CD14-positive monocyte (primary cell): ENCODE measurements around the gene CASP10. TPM values are rescaled to one million over a fixed set of nuclear protein-coding genes. Genes with fewer than 3 reads are reported as not detected.
A peak's percentile ranks its signal among the peaks of the same experiment; 100 is the strongest.

Source experiments
- DNase-seq, 3 donors: peaks; one replicate each; pipeline ENCODE4 v3.0.0-alpha.2; 2011 to 2022
- H2AFZ ChIP-seq: 2 replicates; pipeline ENCODE4 v1.6.0; 2012; ENCODE audit warnings: mild to moderate bottlenecking, low read depth, low read length, inconsistent platforms; ENCODE audit not compliant: insufficient read depth, poor library complexity, severe bottlenecking
- H3K27ac ChIP-seq, 2 donors: 1 replicate in 1 of 2; 2 replicates in 1 of 2; pipeline ENCODE4 v1.5.1; 2012 to 2013; ENCODE audit warnings: low read length in 2 of 2, control low read depth in 1 of 2, inconsistent platforms in 1 of 2, low read depth in 1 of 2, mild to moderate bottlenecking in 1 of 2
- H3K27me3 ChIP-seq, 2 donors: one replicate each; pipeline versions ENCODE4 v1.6.0 to v1.6.1; 2011 to 2013; ENCODE audit warnings: low read length in 2 of 2; ENCODE audit not compliant: control insufficient read depth in 2 of 2, insufficient read depth in 2 of 2
- H3K36me3 ChIP-seq, 2 donors: replicated peaks in 1 of 2; 1 replicate in 1 of 2; 2 replicates in 1 of 2; pipeline versions ENCODE4 v1.5.1 to v1.6.1; 2012 to 2013; ENCODE audit warnings: low read length in 2 of 2, control low read depth in 1 of 2, inconsistent platforms in 1 of 2, mild to moderate bottlenecking in 1 of 2; ENCODE audit not compliant: insufficient read depth in 2 of 2, control insufficient read depth in 1 of 2
- H3K4me1 ChIP-seq, 2 donors: 1 replicate in 1 of 2; 2 replicates in 1 of 2; pipeline versions ENCODE4 v1.5.1 to v1.6.1; 2012 to 2013; ENCODE audit warnings: low read length in 2 of 2, control low read depth in 1 of 2, inconsistent platforms in 1 of 2, mild to moderate bottlenecking in 1 of 2, moderate library complexity in 1 of 2; ENCODE audit not compliant: insufficient read depth in 2 of 2, control insufficient read depth in 1 of 2
- H3K4me2 ChIP-seq: replicated peaks from 2 replicates; pipeline ENCODE3; 2012; ENCODE audit warnings: low read length, moderate library complexity, mild to moderate bottlenecking; ENCODE audit not compliant: poor library complexity, severe bottlenecking; ENCODE audit errors: extremely low read depth
- H3K4me3 ChIP-seq, 3 experiments: fragments of 200-600 bp in 1 of 3; sonication (generic) in 1 of 3; replicated peaks in 1 of 3; 1 replicate in 2 of 3; 2 replicates in 1 of 3; pipeline ENCODE4 v1.5.1; 2011 to 2013; ENCODE audit warnings: low read length in 3 of 3, mild to moderate bottlenecking in 3 of 3, control low read depth in 2 of 3, low read depth in 2 of 3, inconsistent platforms in 1 of 3, moderate library complexity in 1 of 3
- H3K79me2 ChIP-seq: 2 replicates; pipeline ENCODE4 v1.6.0; 2012; ENCODE audit warnings: mild to moderate bottlenecking, control low read depth, inconsistent platforms, low read length, moderate library complexity; ENCODE audit not compliant: insufficient read depth
- H3K9ac ChIP-seq: 2 replicates; pipeline ENCODE4 v1.6.0; 2017; ENCODE audit warnings: low read length, mild to moderate bottlenecking; ENCODE audit not compliant: insufficient read depth, poor library complexity, severe bottlenecking
- H3K9me3 ChIP-seq, 2 donors: replicated peaks in 1 of 2; 1 replicate in 1 of 2; 2 replicates in 1 of 2; pipeline versions ENCODE4 v1.5.1 to v1.6.1; 2012 to 2013; ENCODE audit warnings: low read length in 2 of 2, control low read depth in 1 of 2; ENCODE audit not compliant: control insufficient read depth in 1 of 2, insufficient read depth in 1 of 2
- H4K20me1 ChIP-seq: 2 replicates; pipeline ENCODE4 v1.6.0; 2012; ENCODE audit warnings: mild to moderate bottlenecking, low read length, control low read depth, moderate library complexity; ENCODE audit not compliant: insufficient read depth
- H3K27ac Mint-ChIP-seq, 7 donors: one replicate each; pipeline ENCODE4 v1.8.0; 2020; ENCODE audit warnings: mild to moderate bottlenecking in 7 of 7, mixed read lengths in 7 of 7, moderate library complexity in 6 of 7, inconsistent platforms in 2 of 7
- H3K27me3 Mint-ChIP-seq, 3 donors: one replicate each; pipeline ENCODE4 v1.8.0; 2021 to 2022; ENCODE audit warnings: low read depth in 3 of 3, mild to moderate bottlenecking in 3 of 3, mixed read lengths in 3 of 3, moderate library complexity in 3 of 3, inconsistent platforms in 1 of 3
- H3K36me3 Mint-ChIP-seq, 2 donors: one replicate each; pipeline ENCODE4 v1.8.0; 2020; ENCODE audit warnings: mixed read lengths in 2 of 2, inconsistent platforms in 1 of 2, mild to moderate bottlenecking in 1 of 2
- H3K4me1 Mint-ChIP-seq: one replicate; pipeline ENCODE4 v1.8.0; 2020; ENCODE audit warnings: mild to moderate bottlenecking, mixed read lengths
- H3K4me3 Mint-ChIP-seq, 2 donors: one replicate each; pipeline ENCODE4 v1.8.0; 2020; ENCODE audit warnings: mild to moderate bottlenecking in 2 of 2, mixed read lengths in 2 of 2, moderate library complexity in 1 of 2
- H3K9me3 Mint-ChIP-seq, 7 donors: one replicate each; pipeline ENCODE4 v1.8.0; 2020 to 2022; ENCODE audit warnings: mixed read lengths in 7 of 7, mild to moderate bottlenecking in 6 of 7, moderate library complexity in 6 of 7, inconsistent platforms in 2 of 7
- WGBS: methylation state at CpG from one replicate; pipeline ENCODE4 v1.1.5; 2013; ENCODE audit warnings: missing lambda C conversion rate; ENCODE audit not compliant: insufficient coverage; 5-methylcytosine and 5-hydroxymethylcytosine counted together
- intact Hi-C, 2 donors: fragments of 100-400 bp; cut with micrococcal nuclease; formaldehyde crosslinking; loops; one replicate each; pipeline versions ENCODE4 v1.15.0 to v1.15.1; 2023
- polyA plus RNA-seq, 3 donors: library from polyadenylated mRNA; depleted of rRNA in 1 of 3; unstranded in 2 of 3; stranded (reverse) in 1 of 3; fragments of 300-500 nt in 2 of 3; fragments of >200 nt in 1 of 3; fragmentation: Illumina TruSeq in 2 of 3; gene quantifications; 1 replicate in 2 of 3; 2 replicates in 1 of 3; pipeline ENCODE4 v1.2.3, GENCODE V29; 2012 to 2021
- TF ChIP-seq, protein P1 (sequence below): fragments of 200-600 bp; IDR thresholded peaks from one replicate; pipeline ENCODE4 v1.8.0; 2022; ENCODE audit warnings: antibody characterized with exemption, mild to moderate bottlenecking

CASP10 gene
- polyA plus RNA-seq, 3 donors: 17.7 to 23.3 (median 18.9) TPM

DNA sequence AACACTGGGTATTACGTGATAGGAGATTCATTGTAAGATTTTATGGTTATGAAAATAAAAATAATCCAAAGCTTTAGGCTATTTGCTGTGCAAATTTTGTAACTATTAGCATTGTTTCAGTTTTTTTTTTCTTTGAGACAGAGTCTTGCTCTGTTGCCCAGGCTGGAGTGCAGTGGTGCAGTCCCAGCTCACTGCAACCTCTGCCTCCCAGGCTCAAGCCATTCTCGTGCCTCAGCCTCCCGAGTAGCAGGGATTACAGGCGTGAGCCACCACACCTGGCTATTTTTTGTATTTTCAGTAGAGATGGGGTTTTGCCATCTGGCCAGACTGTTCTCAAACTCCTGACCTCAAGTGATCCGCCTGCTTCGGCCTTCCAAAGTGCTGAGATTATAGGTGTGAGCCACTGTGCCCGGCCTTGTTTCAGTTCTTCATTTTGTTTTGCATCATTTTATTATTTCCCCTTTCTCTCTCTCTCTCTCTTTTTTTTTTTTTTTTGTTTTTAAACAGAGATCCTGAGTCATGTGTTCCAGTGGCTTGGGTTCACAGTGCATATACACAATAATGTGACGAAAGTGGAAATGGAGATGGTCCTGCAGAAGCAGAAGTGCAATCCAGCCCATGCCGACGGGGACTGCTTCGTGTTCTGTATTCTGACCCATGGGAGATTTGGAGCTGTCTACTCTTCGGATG, 25.8 kb downstream of the CASP10 start:
- H3K4me3 ChIP-seq: peak overlapping the region in 2 of 3 experiments; percentile 31 to 44
- Mint-ChIP-seq H3K36me3 (peaks cover 51 to 57% of the 10 kb centered on the region in 2 donors), H3K9me3 (no peaks in the 10 kb centered on the region), H3K4me1 (peaks cover 32% of the 10 kb centered on the region), H3K4me3 (peak overlapping the region; percentile 56 to 74), H3K27me3 (peaks cover 0 to 3% (median 0%) of the 10 kb centered on the region in 3 donors), H3K27ac (peak overlapping the region; percentile 87 to 97 (median 96))
- WGBS: 20% methylated on average over 9 of the region's 12 CpGs
- peak overlapping the region; percentile 41 for H2AFZ ChIP-seq
- peak; percentile 88 to 96 (median 94) for DNase-seq
- TF ChIP-seq, protein P1, sequence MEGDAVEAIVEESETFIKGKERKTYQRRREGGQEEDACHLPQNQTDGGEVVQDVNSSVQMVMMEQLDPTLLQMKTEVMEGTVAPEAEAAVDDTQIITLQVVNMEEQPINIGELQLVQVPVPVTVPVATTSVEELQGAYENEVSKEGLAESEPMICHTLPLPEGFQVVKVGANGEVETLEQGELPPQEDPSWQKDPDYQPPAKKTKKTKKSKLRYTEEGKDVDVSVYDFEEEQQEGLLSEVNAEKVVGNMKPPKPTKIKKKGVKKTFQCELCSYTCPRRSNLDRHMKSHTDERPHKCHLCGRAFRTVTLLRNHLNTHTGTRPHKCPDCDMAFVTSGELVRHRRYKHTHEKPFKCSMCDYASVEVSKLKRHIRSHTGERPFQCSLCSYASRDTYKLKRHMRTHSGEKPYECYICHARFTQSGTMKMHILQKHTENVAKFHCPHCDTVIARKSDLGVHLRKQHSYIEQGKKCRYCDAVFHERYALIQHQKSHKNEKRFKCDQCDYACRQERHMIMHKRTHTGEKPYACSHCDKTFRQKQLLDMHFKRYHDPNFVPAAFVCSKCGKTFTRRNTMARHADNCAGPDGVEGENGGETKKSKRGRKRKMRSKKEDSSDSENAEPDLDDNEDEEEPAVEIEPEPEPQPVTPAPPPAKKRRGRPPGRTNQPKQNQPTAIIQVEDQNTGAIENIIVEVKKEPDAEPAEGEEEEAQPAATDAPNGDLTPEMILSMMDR: no peak
- H3K27ac ChIP-seq: peak overlapping the region; percentile 72 to 86
- intact Hi-C loops: no loop called here
- H3K4me1 ChIP-seq: peaks cover 14 to 30% of the 10 kb centered on the region in 2 donors
- peaks cover 7% of the 10 kb centered on the region for H3K79me2 ChIP-seq
- H3K36me3 ChIP-seq: peaks cover 16 to 35% of the 10 kb centered on the region in 2 donors
- H3K27me3 ChIP-seq: no peaks in the 10 kb centered on the region
- H4K20me1 ChIP-seq: no peaks in the 10 kb centered on the region
- peak overlapping the region; percentile 28 for H3K9ac ChIP-seq
- H3K4me2 ChIP-seq: peak overlapping the region; percentile 63
- H3K9me3 ChIP-seq: no peaks in the 10 kb centered on the region

DNA sequence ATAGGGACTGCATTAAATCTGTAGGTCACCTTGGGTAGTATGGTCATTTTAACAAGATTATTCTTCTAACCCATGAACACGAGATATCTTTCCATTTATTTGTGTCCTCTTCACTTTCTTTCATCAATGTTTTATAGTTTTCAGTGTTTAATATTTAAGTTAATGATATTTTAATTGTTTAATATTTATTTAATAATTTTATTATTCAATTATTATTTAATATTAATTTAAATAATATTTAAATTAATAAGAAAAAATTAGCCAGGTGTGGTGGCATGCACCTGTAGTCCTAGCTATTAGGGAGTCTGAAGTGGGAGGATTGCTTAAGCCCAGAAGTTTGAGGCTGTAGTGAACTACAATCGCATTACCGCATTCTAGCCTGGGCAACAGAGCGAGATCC, 33.0 kb downstream of the CASP10 start:
- H3K27ac Mint-ChIP-seq: peak overlapping the region in 1 of 7 donors; percentile 61
- no peaks in the 10 kb centered on the region for H3K27me3 Mint-ChIP-seq
- peaks cover 14% of the 10 kb centered on the region in 2 donors for H3K4me1 ChIP-seq

More for the DNA sequence above, 33.0 kb downstream of the CASP10 start:
- peaks cover 55% of the 10 kb centered on the region in 2 donors for H3K36me3 Mint-ChIP-seq
- Histone ChIP-seq H3K4me3 (no peak overlapping the region), H3K27ac (no peak overlapping the region), H3K27me3 (no peaks in the 10 kb centered on the region), H3K79me2 (peaks cover 6% of the 10 kb centered on the region), H4K20me1 (peaks cover 4% of the 10 kb centered on the region), H3K36me3 (peaks cover 38 to 49% of the 10 kb centered on the region in 2 donors), H2AFZ (no peak overlapping the region), H3K4me2 (no peak overlapping the region), H3K9me3 (no peaks in the 10 kb centered on the region), H3K9ac (no peak overlapping the region)
- H3K4me3 Mint-ChIP-seq: no peak overlapping the region
- intact Hi-C loops: no loop called here
- no peak for DNase-seq
- H3K4me1 Mint-ChIP-seq: peaks cover 24% of the 10 kb centered on the region
- TF ChIP-seq, protein P1: no peak
- no peaks in the 10 kb centered on the region for H3K9me3 Mint-ChIP-seq
- WGBS: no CpG with 5 or more reads among the region's 4 CpGs
